ENCODE results near the gene CD109. TPM values are rescaled to one million over a fixed set of nuclear protein-coding genes. Genes with fewer than 3 reads are reported as not detected.
A peak's percentile ranks its signal among the peaks of the same experiment; 100 is the strongest.

CD109 gene
- total and polyA plus RNA-seq, 8 donors, result 0.23 to 2.6 (median 0.52) TPM

- Histone ChIP-seq H3K9me3 (no peaks in the 10 kb centered on the region), H3K4me1 (no peaks in the 10 kb centered on the region), H3K4me3 (no peak overlapping the region), H3K27ac (no peak overlapping the region), H3K27me3 (no peaks in the 10 kb centered on the region), H3K36me3 (no peaks in the 10 kb centered on the region)
- FAIRE-seq (no peak), DNase-seq (no peak), ATAC-seq (no peak)
- intact Hi-C loops (cut with DNase I), result no loop called here
- TF ChIP-seq CTCF (IDR thresholded peaks at IDR 0.05), result no peak
- WGBS, 2 donors, result 35 to 36% methylated on average over 2 of the region's 2 CpGs
These were observed 96.7 kb downstream of the CD109 start for GRCh38 chr6:73792738-73793137.

DNA sequence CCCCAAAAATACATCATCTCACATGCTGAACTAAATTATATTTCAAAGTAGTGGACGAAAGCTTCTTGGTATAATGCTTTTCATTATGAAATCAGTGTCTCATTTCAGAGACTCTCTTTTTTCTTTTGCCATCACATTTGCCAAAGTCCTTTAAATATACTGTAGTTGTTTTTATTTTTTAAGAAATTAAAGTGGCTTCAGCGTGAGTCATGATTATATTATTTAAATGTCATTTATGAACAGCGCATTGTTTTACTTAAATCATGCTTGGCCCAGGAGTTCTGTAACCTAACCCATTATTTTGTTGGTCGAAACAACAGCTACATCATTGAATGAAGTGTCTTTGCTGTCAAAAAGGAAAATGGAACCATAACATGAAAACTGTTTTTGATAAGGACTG lies 100.9 kb downstream of the CD109 start:
- ATAC-seq, result no peak
- H3K4me3 ChIP-seq, result no peak overlapping the region
- H3K36me3 ChIP-seq, result no peaks in the 10 kb centered on the region
- H3K27ac ChIP-seq, result no peak overlapping the region
- DNase-seq, result no peak
- FAIRE-seq, result no peak
- no peaks in the 10 kb centered on the region for H3K9me3 ChIP-seq
- WGBS, 2 donors, result 68 to 69% methylated on average over 4 of the region's 4 CpGs
- H3K27me3 ChIP-seq, result no peaks in the 10 kb centered on the region
- peaks cover 0 to 4% (median 0%) of the 10 kb centered on the region in 3 donors for H3K4me1 ChIP-seq
- no peak for TF ChIP-seq CTCF (IDR thresholded peaks at IDR 0.05)
- intact Hi-C loops (cut with DNase I), result no loop called here

GRCh38 chr6:73797861-73798260 lies 101.9 kb downstream of the CD109 start:
- Histone ChIP-seq H3K4me3 (no peak overlapping the region), H3K36me3 (no peaks in the 10 kb centered on the region), H3K27ac (no peak overlapping the region), H3K9me3 (no peaks in the 10 kb centered on the region), H3K27me3 (no peaks in the 10 kb centered on the region), H3K4me1 (peaks cover 0 to 4% (median 0%) of the 10 kb centered on the region in 3 donors)
- intact Hi-C loops (cut with DNase I), result no loop called here
- no peak for DNase-seq
- 85 to 88% methylated on average over 6 of the region's 6 CpGs for WGBS, 2 donors
- TF ChIP-seq CTCF (IDR thresholded peaks at IDR 0.05), result no peak
- FAIRE-seq, result no peak
- ATAC-seq, result no peak

DNA sequence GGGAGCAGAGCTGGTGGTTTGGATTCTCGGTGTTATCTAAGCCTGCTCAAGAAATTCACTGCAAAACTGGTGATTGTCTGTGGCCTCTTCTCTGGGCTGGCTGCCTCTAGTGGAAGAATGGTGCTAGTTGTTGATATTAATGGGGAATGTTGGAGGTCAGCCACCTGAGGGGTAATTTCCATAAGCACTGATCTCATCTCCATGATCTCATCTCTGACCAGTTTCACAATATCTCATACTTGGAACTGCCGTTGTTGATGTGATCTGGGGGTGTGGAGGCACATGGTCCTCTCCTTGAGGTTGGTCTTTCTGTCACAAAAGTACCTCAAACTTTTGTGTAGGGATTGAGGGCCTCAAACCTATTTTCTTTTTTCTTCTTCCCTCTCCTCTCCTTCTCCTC lies 102.6 kb downstream of the CD109 start:
- Histone ChIP-seq H3K4me1 (peaks cover 0 to 4% (median 0%) of the 10 kb centered on the region in 3 donors), H3K9me3 (no peaks in the 10 kb centered on the region), H3K27me3 (no peaks in the 10 kb centered on the region), H3K27ac (no peak overlapping the region), H3K36me3 (no peaks in the 10 kb centered on the region), H3K4me3 (no peak overlapping the region)
- ATAC-seq (peak in 2 of 4 donors; percentile 42 to 58), DNase-seq (peak in 1 of 6 donors; percentile 13), FAIRE-seq (no peak)
- intact Hi-C loops (cut with DNase I), result no loop called here
- whole genome bisulfite sequencing, 2 donors, result 51 to 57% methylated on average over 2 of the region's 2 CpGs
- TF ChIP-seq CTCF (IDR thresholded peaks at IDR 0.05), result no peak

DNA sequence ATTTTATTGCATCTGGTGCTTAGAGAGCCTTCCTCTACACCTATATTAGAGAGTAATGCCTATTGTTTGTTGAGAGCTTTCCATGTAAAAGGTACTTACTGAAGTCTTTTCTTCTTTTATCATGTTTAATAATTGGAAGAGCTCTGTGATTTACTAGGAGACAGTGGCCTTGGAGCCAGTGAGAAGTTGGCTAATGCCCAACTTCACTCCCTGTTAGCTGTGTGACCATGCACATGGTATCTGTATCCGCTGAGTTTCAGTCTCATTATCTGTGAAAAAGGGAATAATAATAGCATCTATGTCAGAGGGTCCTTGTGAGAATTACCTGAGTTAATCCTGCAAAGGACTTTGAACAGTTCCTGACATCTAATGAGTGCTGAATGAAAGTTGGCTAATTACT lies 105.0 kb downstream of the CD109 start:
- DNase-seq (no peak), FAIRE-seq (no peak), ATAC-seq (no peak)
- intact Hi-C loops (cut with DNase I), result no loop called here
- Histone ChIP-seq H3K4me3 (no peak overlapping the region), H3K27me3 (no peaks in the 10 kb centered on the region), H3K27ac (no peak overlapping the region), H3K9me3 (no peaks in the 10 kb centered on the region), H3K36me3 (no peaks in the 10 kb centered on the region), H3K4me1 (peaks cover 0 to 4% (median 0%) of the 10 kb centered on the region in 3 donors)
- 15 to 30% methylated on average over 1 of the region's 1 CpG for WGBS, 2 donors
- TF ChIP-seq CTCF (IDR thresholded peaks at IDR 0.05), result no peak

Data from pancreas (tissue), 10 donors.